ENCODE data around the gene PFKFB3.

Gene PFKFB3

DNA sequence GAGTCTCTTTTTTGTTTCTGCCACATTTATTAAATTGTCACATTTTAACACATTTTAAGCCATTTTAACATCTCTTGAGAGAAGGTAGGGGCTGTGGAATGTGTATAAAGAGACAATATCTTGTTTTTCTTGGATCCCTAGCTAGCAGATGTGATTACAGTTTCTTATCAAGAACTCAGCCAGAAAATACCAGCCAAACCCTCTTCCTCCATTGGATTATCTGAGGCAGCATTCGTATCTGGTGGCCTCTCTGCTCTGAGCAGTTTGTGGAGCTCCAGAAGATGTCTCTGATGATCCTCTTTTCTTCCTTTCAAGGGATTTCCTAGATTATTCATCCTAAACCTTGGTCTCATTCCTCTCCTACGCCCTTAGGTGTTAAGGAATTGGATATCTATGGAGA, 35.3 kb upstream of the PFKFB3 start:
- Histone ChIP-seq H3K4me1 (ENCODE audit: insufficient read depth, low read length) (peaks cover 43% of the 10 kb centered on the region), H3K9ac (ENCODE audit: low read length) (no peak overlapping the region)

DNA sequence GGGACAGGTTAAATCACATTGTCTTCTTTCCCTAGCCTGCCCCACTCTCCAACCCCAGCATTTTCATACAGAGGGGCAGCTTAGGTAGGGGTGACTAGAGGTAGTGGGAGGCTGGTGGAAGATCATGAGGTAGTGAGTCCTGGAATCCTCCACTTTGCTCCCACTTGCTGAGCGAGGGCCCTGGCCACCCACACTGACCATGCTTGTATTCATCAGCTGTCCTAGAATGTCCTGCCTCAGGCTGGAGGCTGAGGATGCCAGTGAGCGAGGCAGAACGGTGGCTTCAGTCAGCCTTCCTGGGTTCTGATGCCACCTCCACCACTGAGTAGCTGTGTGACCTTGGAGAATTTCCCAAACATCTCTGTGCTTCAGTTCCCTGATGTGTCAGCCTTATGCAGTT, 34.6 kb upstream of the PFKFB3 start:
- no peak overlapping the region for H3K9ac ChIP-seq (ENCODE audit: low read length)
- no peak overlapping the region for H3K4me3 ChIP-seq (ENCODE audit: low read depth in 1 of 2, low read length in 2 of 2)
- peaks cover 39% of the 10 kb centered on the region for H3K4me1 ChIP-seq (ENCODE audit: insufficient read depth, low read length)
- H3K27ac ChIP-seq (ENCODE audit: low read depth, low read length): no peak overlapping the region
- no peaks in the 10 kb centered on the region for H3K9me3 ChIP-seq (ENCODE audit: low read length)
- no peaks in the 10 kb centered on the region for H3K36me3 ChIP-seq (ENCODE audit: insufficient read depth, low read length)
- no peaks in the 10 kb centered on the region for H3K27me3 ChIP-seq (ENCODE audit: control insufficient read depth in 1 of 2, insufficient read depth in 2 of 2, low read length in 2 of 2)

More for the DNA sequence above, 35.3 kb upstream of the PFKFB3 start:
- no peaks in the 10 kb centered on the region for H3K9me3 ChIP-seq (ENCODE audit: low read length)
- no peaks in the 10 kb centered on the region for H3K36me3 ChIP-seq (ENCODE audit: insufficient read depth, low read length)
- no peaks in the 10 kb centered on the region for H3K27me3 ChIP-seq (ENCODE audit: control insufficient read depth in 1 of 2, insufficient read depth in 2 of 2, low read length in 2 of 2)
- H3K4me3 ChIP-seq (ENCODE audit: low read depth in 1 of 2, low read length in 2 of 2): no peak overlapping the region
- H3K27ac ChIP-seq (ENCODE audit: low read depth, low read length): no peak overlapping the region

DNA sequence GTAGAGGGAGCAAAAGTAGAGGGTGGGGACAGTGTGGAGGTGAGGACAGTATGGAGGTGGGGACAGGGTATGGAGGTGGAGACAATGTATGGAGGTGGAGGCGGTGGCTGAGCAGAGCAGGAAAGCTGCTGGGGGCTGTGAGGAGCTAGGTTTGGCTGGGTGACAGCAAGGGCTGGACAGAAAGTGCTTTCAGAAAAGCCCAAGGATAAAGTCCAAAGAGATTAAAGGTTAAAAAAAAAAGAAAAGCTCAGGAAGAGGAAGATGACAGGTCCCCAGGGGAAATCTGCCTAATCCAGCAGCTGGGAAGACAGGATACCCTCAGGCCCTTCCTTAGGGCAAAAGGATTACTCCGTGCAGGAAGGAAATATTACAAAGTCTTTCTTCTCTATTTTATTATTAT, 32.1 kb upstream of the PFKFB3 start:
- Histone ChIP-seq H3K9me3 (ENCODE audit: low read length) (no peaks in the 10 kb centered on the region), H3K4me1 (ENCODE audit: insufficient read depth, low read length) (peaks cover 38% of the 10 kb centered on the region), H3K4me3 (ENCODE audit: low read depth in 1 of 2, low read length in 2 of 2) (no peak overlapping the region), H3K9ac (ENCODE audit: low read length) (no peak overlapping the region), H3K36me3 (ENCODE audit: insufficient read depth, low read length) (no peaks in the 10 kb centered on the region), H3K27ac (ENCODE audit: low read depth, low read length) (no peak overlapping the region), H3K27me3 (ENCODE audit: control insufficient read depth in 1 of 2, insufficient read depth in 2 of 2, low read length in 2 of 2) (no peaks in the 10 kb centered on the region)

GRCh38 chr10:6171881-6172695, 30.6 kb upstream of the PFKFB3 start:
- no peak overlapping the region for H3K27ac ChIP-seq (ENCODE audit: low read depth, low read length)
- no peak overlapping the region for H3K9ac ChIP-seq (ENCODE audit: low read length)
- peaks cover 49% of the 10 kb centered on the region for H3K4me1 ChIP-seq (ENCODE audit: insufficient read depth, low read length)

GRCh38 chr10:6173203-6173602, 29.5 kb upstream of the PFKFB3 start:
- Histone ChIP-seq H3K4me1 (ENCODE audit: insufficient read depth, low read length) (peaks cover 48% of the 10 kb centered on the region), H3K36me3 (ENCODE audit: insufficient read depth, low read length) (no peaks in the 10 kb centered on the region), H3K9me3 (ENCODE audit: low read length) (no peaks in the 10 kb centered on the region), H3K27ac (ENCODE audit: low read depth, low read length) (no peak overlapping the region), H3K27me3 (ENCODE audit: control insufficient read depth in 1 of 2, insufficient read depth in 2 of 2, low read length in 2 of 2) (no peaks in the 10 kb centered on the region), H3K4me3 (ENCODE audit: low read depth in 1 of 2, low read length in 2 of 2) (no peak overlapping the region), H3K9ac (ENCODE audit: low read length) (no peak overlapping the region)

More at GRCh38 chr10:6171881-6172695, 30.6 kb upstream of the PFKFB3 start:
- Histone ChIP-seq H3K9me3 (ENCODE audit: low read length) (no peaks in the 10 kb centered on the region), H3K36me3 (ENCODE audit: insufficient read depth, low read length) (no peaks in the 10 kb centered on the region), H3K4me3 (ENCODE audit: low read depth in 1 of 2, low read length in 2 of 2) (peak overlapping the region in 1 of 2 donors; percentile 23), H3K27me3 (ENCODE audit: control insufficient read depth in 1 of 2, insufficient read depth in 2 of 2, low read length in 2 of 2) (no peaks in the 10 kb centered on the region)

DNA sequence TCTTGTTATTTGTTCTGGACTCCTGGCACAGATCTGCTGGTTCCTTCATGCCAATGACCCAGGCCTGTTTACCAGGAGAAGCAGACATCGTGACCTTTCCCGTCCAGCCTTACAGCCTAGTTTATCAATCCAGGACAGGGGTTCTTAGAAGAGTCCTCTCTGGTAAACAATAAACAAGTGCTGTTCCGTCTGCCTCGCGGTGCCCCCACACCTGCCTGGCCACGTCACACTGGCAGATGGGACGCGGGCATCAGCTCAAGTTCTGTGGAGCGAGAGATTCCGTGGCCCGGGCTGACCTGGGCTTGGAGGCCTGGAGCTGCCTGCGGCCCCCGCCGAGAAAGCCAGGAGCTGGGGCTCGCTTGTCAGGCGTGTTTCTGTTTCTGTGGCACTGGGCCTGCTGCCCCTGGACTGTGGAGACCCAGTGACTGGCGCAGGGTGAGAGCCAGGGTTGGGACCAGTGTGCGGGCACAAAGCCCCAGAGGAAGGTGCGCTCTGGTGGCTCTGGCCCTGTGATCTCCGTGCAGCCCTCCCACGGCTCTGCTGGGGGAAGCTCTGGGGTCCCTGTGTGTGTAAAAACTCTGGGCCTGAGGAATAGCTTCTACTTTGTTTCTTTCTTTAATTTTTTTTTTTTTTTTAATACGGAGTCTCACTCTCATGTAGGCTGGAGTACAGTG, 28.4 kb upstream of the PFKFB3 start:
- Histone ChIP-seq H3K4me3 (ENCODE audit: low read depth in 1 of 2, low read length in 2 of 2) (no peak overlapping the region), H3K4me1 (ENCODE audit: insufficient read depth, low read length) (peaks cover 51% of the 10 kb centered on the region), H3K36me3 (ENCODE audit: insufficient read depth, low read length) (no peaks in the 10 kb centered on the region), H3K9me3 (ENCODE audit: low read length) (no peaks in the 10 kb centered on the region), H3K9ac (ENCODE audit: low read length) (no peak overlapping the region), H3K27me3 (ENCODE audit: control insufficient read depth in 1 of 2, insufficient read depth in 2 of 2, low read length in 2 of 2) (no peaks in the 10 kb centered on the region), H3K27ac (ENCODE audit: low read depth, low read length) (no peak overlapping the region)

DNA sequence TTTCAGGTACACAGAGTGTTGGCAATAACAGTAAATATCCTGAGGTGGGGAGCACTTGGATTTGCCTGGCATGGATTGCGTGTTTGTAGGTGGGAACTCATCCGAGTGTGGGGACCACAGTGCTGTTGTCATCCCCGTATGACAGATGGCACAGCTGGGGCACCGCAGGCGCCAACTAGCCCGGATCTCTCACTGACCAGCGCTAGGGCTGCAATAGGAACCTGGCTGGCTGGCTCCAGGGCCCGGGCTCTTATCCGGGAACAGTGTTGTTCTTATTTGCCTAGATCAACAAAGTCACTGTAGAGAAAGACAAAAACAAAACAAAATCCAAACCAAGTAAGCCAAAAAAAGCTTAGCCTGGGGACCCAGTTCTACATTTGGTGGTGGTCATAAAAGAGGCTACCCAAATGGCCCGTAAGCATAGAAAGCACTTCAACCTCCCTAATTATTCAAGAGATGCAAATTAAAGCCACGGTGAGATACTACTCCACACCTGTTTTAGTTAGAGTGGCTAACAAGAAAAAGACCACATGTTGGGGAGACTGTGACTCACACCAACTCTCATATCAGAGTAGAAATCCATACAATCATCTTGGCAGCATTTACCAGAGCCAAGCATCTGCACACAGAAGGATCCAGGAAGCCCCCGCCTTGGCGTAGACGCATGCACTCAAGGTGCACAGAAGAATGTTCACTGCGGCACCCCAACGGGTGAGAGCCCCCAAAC, 27.2 kb upstream of the PFKFB3 start:
- Histone ChIP-seq H3K27me3 (ENCODE audit: control insufficient read depth in 1 of 2, insufficient read depth in 2 of 2, low read length in 2 of 2) (no peaks in the 10 kb centered on the region), H3K9ac (ENCODE audit: low read length) (no peak overlapping the region), H3K9me3 (ENCODE audit: low read length) (no peaks in the 10 kb centered on the region), H3K4me3 (ENCODE audit: low read depth in 1 of 2, low read length in 2 of 2) (no peak overlapping the region), H3K4me1 (ENCODE audit: insufficient read depth, low read length) (peaks cover 42% of the 10 kb centered on the region), H3K27ac (ENCODE audit: low read depth, low read length) (no peak overlapping the region), H3K36me3 (ENCODE audit: insufficient read depth, low read length) (no peaks in the 10 kb centered on the region)

DNA sequence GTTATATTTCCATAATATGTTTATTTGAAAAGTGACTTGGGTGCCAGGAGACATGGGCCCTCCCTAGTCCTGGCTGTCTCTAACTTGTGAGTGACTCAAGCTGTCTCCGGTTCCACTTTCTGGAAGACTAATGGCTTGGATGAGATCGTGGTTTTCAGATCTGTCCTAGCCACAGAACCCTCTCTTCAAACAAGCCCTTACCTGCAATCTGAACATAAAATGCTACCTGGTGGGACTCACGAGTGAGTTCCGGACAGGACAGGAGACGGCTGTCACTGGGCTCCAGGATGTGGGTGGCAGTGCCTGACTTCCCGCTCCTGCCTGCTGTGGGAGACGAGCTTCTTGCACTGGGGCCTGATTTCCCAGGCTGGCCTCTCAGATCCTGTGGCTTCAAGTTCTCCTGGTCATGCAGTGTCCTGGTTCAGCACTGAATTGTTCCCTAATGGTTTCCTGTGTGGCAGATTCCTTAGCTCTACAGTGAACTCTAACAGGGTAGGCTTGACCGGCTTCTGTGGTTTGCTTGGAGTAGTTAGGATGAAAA, 26.0 kb upstream of the PFKFB3 start:
- no peaks in the 10 kb centered on the region for H3K9me3 ChIP-seq (ENCODE audit: low read length)
- no peaks in the 10 kb centered on the region for H3K27me3 ChIP-seq (ENCODE audit: control insufficient read depth in 1 of 2, insufficient read depth in 2 of 2, low read length in 2 of 2)
- H3K27ac ChIP-seq (ENCODE audit: low read depth, low read length): peak overlapping the region; percentile 6
- no peak overlapping the region for H3K4me3 ChIP-seq (ENCODE audit: low read depth in 1 of 2, low read length in 2 of 2)
- no peaks in the 10 kb centered on the region for H3K36me3 ChIP-seq (ENCODE audit: insufficient read depth, low read length)
- H3K4me1 ChIP-seq (ENCODE audit: insufficient read depth, low read length): peaks cover 39% of the 10 kb centered on the region
- no peak overlapping the region for H3K9ac ChIP-seq (ENCODE audit: low read length)

DNA sequence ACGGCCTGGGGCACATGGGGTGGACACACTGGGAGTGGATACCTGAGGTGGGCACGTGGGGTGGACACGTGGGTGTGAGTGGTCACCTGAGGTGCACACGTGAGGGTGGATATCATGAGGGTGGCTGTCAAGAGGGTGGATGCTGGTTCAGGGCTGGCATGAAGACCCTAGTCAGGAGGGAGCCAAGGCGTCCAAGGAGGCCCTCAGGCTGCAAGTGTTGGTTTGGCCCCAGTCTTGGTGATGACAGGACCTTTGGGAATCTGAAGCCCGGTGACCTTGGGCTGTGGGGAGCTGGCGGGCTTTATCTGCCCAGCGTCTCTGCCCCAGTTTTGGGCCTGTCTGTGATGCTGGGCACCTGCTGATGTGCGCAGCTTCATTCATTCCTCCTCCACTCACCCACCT, 24.9 kb upstream of the PFKFB3 start:
- no peaks in the 10 kb centered on the region for H3K36me3 ChIP-seq (ENCODE audit: insufficient read depth, low read length)
- no peaks in the 10 kb centered on the region for H3K27me3 ChIP-seq (ENCODE audit: control insufficient read depth in 1 of 2, insufficient read depth in 2 of 2, low read length in 2 of 2)
- H3K9ac ChIP-seq (ENCODE audit: low read length): no peak overlapping the region
- no peaks in the 10 kb centered on the region for H3K9me3 ChIP-seq (ENCODE audit: low read length)
- H3K4me1 ChIP-seq (ENCODE audit: insufficient read depth, low read length): peaks cover 44% of the 10 kb centered on the region
- no peak overlapping the region for H3K27ac ChIP-seq (ENCODE audit: low read depth, low read length)
- no peak overlapping the region for H3K4me3 ChIP-seq (ENCODE audit: low read depth in 1 of 2, low read length in 2 of 2)

DNA sequence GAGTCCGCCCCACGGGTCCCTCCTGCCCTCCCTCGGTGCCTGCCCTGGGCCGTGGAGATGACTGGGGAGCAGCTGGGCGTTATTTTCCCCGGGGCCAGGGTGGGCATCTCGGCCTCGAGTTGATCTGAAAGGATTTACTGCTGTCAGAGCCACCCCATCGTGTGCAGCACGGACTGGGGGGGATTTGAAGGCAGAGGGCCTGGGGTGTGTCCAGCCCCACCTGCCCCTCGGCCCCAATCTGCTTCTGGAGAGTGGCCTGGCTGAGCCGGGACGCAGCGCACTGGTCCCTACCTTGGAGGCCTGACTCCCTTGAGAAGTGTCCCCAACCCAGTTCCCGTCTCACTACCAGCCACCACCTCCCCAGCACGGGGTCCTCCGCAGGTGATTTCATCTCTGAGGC, 24.2 kb upstream of the PFKFB3 start:
- peaks cover 37% of the 10 kb centered on the region for H3K4me1 ChIP-seq (ENCODE audit: insufficient read depth, low read length)
- H3K9ac ChIP-seq (ENCODE audit: low read length): no peak overlapping the region
- no peak overlapping the region for H3K27ac ChIP-seq (ENCODE audit: low read depth, low read length)

GRCh38 chr10:6179078-6179477, 23.7 kb upstream of the PFKFB3 start:
- no peaks in the 10 kb centered on the region for H3K27me3 ChIP-seq (ENCODE audit: control insufficient read depth in 1 of 2, insufficient read depth in 2 of 2, low read length in 2 of 2)
- no peak overlapping the region for H3K9ac ChIP-seq (ENCODE audit: low read length)
- no peak overlapping the region for H3K4me3 ChIP-seq (ENCODE audit: low read depth in 1 of 2, low read length in 2 of 2)
- no peak overlapping the region for H3K27ac ChIP-seq (ENCODE audit: low read depth, low read length)
- peaks cover 32% of the 10 kb centered on the region for H3K4me1 ChIP-seq (ENCODE audit: insufficient read depth, low read length)
- H3K36me3 ChIP-seq (ENCODE audit: insufficient read depth, low read length): no peaks in the 10 kb centered on the region
- H3K9me3 ChIP-seq (ENCODE audit: low read length): no peaks in the 10 kb centered on the region

More for the DNA sequence above, 24.2 kb upstream of the PFKFB3 start:
- H3K4me3 ChIP-seq (ENCODE audit: low read depth in 1 of 2, low read length in 2 of 2): no peak overlapping the region
- H3K36me3 ChIP-seq (ENCODE audit: insufficient read depth, low read length): no peaks in the 10 kb centered on the region
- H3K9me3 ChIP-seq (ENCODE audit: low read length): no peaks in the 10 kb centered on the region
- no peaks in the 10 kb centered on the region for H3K27me3 ChIP-seq (ENCODE audit: control insufficient read depth in 1 of 2, insufficient read depth in 2 of 2, low read length in 2 of 2)
